ENCODE measurements around the gene TMEM233.

The TMEM233 gene

DNA sequence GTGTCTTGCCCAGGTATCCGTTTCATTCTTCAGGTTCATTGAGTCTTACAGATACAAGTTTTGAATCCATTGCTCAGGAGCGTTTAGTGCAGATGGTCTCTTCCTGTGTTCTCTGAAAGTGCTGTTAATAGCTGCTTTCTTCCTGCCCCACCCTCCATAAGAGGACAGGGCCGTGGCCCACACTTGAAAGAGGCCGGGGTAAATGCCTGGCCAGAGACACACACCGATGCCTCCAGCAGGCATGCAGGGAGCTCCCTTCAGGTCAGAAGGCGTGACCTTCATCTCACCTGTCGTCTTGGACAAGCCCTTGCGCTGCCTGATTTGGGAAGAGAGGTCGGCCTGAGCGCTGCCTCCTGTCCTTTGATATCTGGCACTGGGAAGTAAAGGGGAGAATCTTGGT is 85.9 kb downstream of the TMEM233 start:
- Histone ChIP-seq H2BK5ac (ENCODE audit: low read depth, low read length, poor library complexity) (no peak overlapping the region), H3K36me3 (ENCODE audit: control insufficient read depth in 1 of 2, insufficient read depth in 2 of 2, low read length in 2 of 2) (peaks cover 45 to 61% of the 10 kb centered on the region in 2 experiments), H4K8ac (ENCODE audit: low read depth, low read length) (no peak overlapping the region), H2AFZ (ENCODE audit: insufficient read depth, low read length, poor library complexity) (no peak overlapping the region), H3K79me1 (ENCODE audit: low read length) (no peaks in the 10 kb centered on the region), H3K9ac (ENCODE audit: low read length) (no peak overlapping the region), H2BK120ac (ENCODE audit: insufficient read depth, low read length, poor library complexity) (no peak overlapping the region), H3K4me3 (ENCODE audit: low read depth, low read length) (no peak overlapping the region), H3K27ac (ENCODE audit: low read depth, low read length) (no peak overlapping the region), H3K4me2 (ENCODE audit: low read length) (no peak overlapping the region), H2AK5ac (ENCODE audit: low read length) (no peak overlapping the region), H3K4ac (ENCODE audit: low read depth, low read length) (no peak overlapping the region), H4K12ac (ENCODE audit: low read depth, low read length) (no peak overlapping the region), H3K4me1 (ENCODE audit: control insufficient read depth in 1 of 2, insufficient read depth in 2 of 2, low read length in 2 of 2) (peaks cover 0 to 3% of the 10 kb centered on the region in 2 experiments), H2BK12ac (ENCODE audit: low read length) (no peak overlapping the region), H3K9me3 (ENCODE audit: insufficient read depth, low read depth, low read length) (no peaks in the 10 kb centered on the region), H3K27me3 (ENCODE audit: insufficient read depth, low read length) (no peaks in the 10 kb centered on the region), H3K79me2 (ENCODE audit: control insufficient read depth, insufficient read depth, low read length, poor library complexity) (no peaks in the 10 kb centered on the region), H3K14ac (ENCODE audit: low read length) (no peak overlapping the region), H3K18ac (ENCODE audit: low read length) (no peak overlapping the region), H4K91ac (ENCODE audit: low read depth, low read length) (no peak overlapping the region), H3K23ac (ENCODE audit: low read length) (no peak overlapping the region)
- DNase-seq, result no peak
- WGBS (ENCODE audit: extremely low coverage, insufficient coverage, insufficient read length), result no CpG with 5 or more reads among the region's 10 CpGs

GRCh38 chr12:119681111-119681510 is 87.5 kb downstream of the TMEM233 start:
- Histone ChIP-seq H2BK12ac (ENCODE audit: low read length) (no peak overlapping the region), H3K79me1 (ENCODE audit: low read length) (no peaks in the 10 kb centered on the region), H3K4ac (ENCODE audit: low read depth, low read length) (no peak overlapping the region), H3K27me3 (ENCODE audit: insufficient read depth, low read length) (no peaks in the 10 kb centered on the region), H2AFZ (ENCODE audit: insufficient read depth, low read length, poor library complexity) (no peak overlapping the region), H3K79me2 (ENCODE audit: control insufficient read depth, insufficient read depth, low read length, poor library complexity) (no peaks in the 10 kb centered on the region), H3K23ac (ENCODE audit: low read length) (no peak overlapping the region), H2AK5ac (ENCODE audit: low read length) (no peak overlapping the region), H2BK120ac (ENCODE audit: insufficient read depth, low read length, poor library complexity) (no peak overlapping the region), H3K36me3 (ENCODE audit: control insufficient read depth in 1 of 2, insufficient read depth in 2 of 2, low read length in 2 of 2) (peaks cover 34 to 48% of the 10 kb centered on the region in 2 experiments), H4K8ac (ENCODE audit: low read depth, low read length) (no peak overlapping the region), H3K18ac (ENCODE audit: low read length) (no peak overlapping the region), H3K14ac (ENCODE audit: low read length) (no peak overlapping the region), H3K4me2 (ENCODE audit: low read length) (no peak overlapping the region), H3K9ac (ENCODE audit: low read length) (no peak overlapping the region), H4K91ac (ENCODE audit: low read depth, low read length) (no peak overlapping the region), H3K27ac (ENCODE audit: low read depth, low read length) (no peak overlapping the region), H3K9me3 (ENCODE audit: insufficient read depth, low read depth, low read length) (no peaks in the 10 kb centered on the region), H4K12ac (ENCODE audit: low read depth, low read length) (no peak overlapping the region), H3K4me1 (ENCODE audit: control insufficient read depth in 1 of 2, insufficient read depth in 2 of 2, low read length in 2 of 2) (peaks cover 0 to 3% of the 10 kb centered on the region in 2 experiments), H2BK5ac (ENCODE audit: low read depth, low read length, poor library complexity) (no peak overlapping the region), H3K4me3 (ENCODE audit: low read depth, low read length) (no peak overlapping the region)
- WGBS (ENCODE audit: extremely low coverage, insufficient coverage, insufficient read length), result no CpG with 5 or more reads among the region's 8 CpGs
- no peak for DNase-seq

- H3K14ac ChIP-seq (ENCODE audit: low read length), result no peak overlapping the region
- no peak overlapping the region for H3K23ac ChIP-seq (ENCODE audit: low read length)
- H3K9ac ChIP-seq (ENCODE audit: low read length), result no peak overlapping the region
- no peak overlapping the region for H3K4me3 ChIP-seq (ENCODE audit: low read depth, low read length)
- H3K27ac ChIP-seq (ENCODE audit: low read depth, low read length), result no peak overlapping the region
- no peak overlapping the region for H2BK120ac ChIP-seq (ENCODE audit: insufficient read depth, low read length, poor library complexity)
- no peak overlapping the region for H4K8ac ChIP-seq (ENCODE audit: low read depth, low read length)
- H3K79me1 ChIP-seq (ENCODE audit: low read length), result no peaks in the 10 kb centered on the region
- no peak overlapping the region for H2AFZ ChIP-seq (ENCODE audit: insufficient read depth, low read length, poor library complexity)
- H3K4me1 ChIP-seq (ENCODE audit: control insufficient read depth in 1 of 2, insufficient read depth in 2 of 2, low read length in 2 of 2), result peaks cover 0 to 3% of the 10 kb centered on the region in 2 experiments
- no peak overlapping the region for H3K4me2 ChIP-seq (ENCODE audit: low read length)
- no peak overlapping the region for H2BK5ac ChIP-seq (ENCODE audit: low read depth, low read length, poor library complexity)
- no peaks in the 10 kb centered on the region for H3K27me3 ChIP-seq (ENCODE audit: insufficient read depth, low read length)
- no peak overlapping the region for H3K4ac ChIP-seq (ENCODE audit: low read depth, low read length)
- no peak overlapping the region for H2BK12ac ChIP-seq (ENCODE audit: low read length)
- no peak overlapping the region for H3K18ac ChIP-seq (ENCODE audit: low read length)
- WGBS (ENCODE audit: extremely low coverage, insufficient coverage, insufficient read length), result no CpG with 5 or more reads among the region's 9 CpGs
- DNase-seq, result peak in 1 of 2 donors; percentile 3
- no peaks in the 10 kb centered on the region for H3K9me3 ChIP-seq (ENCODE audit: insufficient read depth, low read depth, low read length)
- peaks cover 35 to 46% of the 10 kb centered on the region in 2 experiments for H3K36me3 ChIP-seq (ENCODE audit: control insufficient read depth in 1 of 2, insufficient read depth in 2 of 2, low read length in 2 of 2)
- H4K91ac ChIP-seq (ENCODE audit: low read depth, low read length), result no peak overlapping the region
- H4K12ac ChIP-seq (ENCODE audit: low read depth, low read length), result no peak overlapping the region
- H2AK5ac ChIP-seq (ENCODE audit: low read length), result no peak overlapping the region
- H3K79me2 ChIP-seq (ENCODE audit: control insufficient read depth, insufficient read depth, low read length, poor library complexity), result no peaks in the 10 kb centered on the region
Observed at GRCh38 chr12:119681728-119682638, 88.4 kb downstream of the TMEM233 start.

- no peaks in the 10 kb centered on the region for H3K27me3 ChIP-seq (ENCODE audit: insufficient read depth, low read length)
- H4K8ac ChIP-seq (ENCODE audit: low read depth, low read length), result no peak overlapping the region
- H3K18ac ChIP-seq (ENCODE audit: low read length), result no peak overlapping the region
- no peaks in the 10 kb centered on the region for H3K79me2 ChIP-seq (ENCODE audit: control insufficient read depth, insufficient read depth, low read length, poor library complexity)
- WGBS (ENCODE audit: extremely low coverage, insufficient coverage, insufficient read length), result no CpG with 5 or more reads among the region's 3 CpGs
- no peak overlapping the region for H2BK12ac ChIP-seq (ENCODE audit: low read length)
- H3K23ac ChIP-seq (ENCODE audit: low read length), result no peak overlapping the region
- H3K4ac ChIP-seq (ENCODE audit: low read depth, low read length), result no peak overlapping the region
- no peaks in the 10 kb centered on the region for H3K9me3 ChIP-seq (ENCODE audit: insufficient read depth, low read depth, low read length)
- no peak overlapping the region for H3K4me3 ChIP-seq (ENCODE audit: low read depth, low read length)
- no peak overlapping the region for H2BK5ac ChIP-seq (ENCODE audit: low read depth, low read length, poor library complexity)
- no peaks in the 10 kb centered on the region for H3K79me1 ChIP-seq (ENCODE audit: low read length)
- no peak overlapping the region for H2AK5ac ChIP-seq (ENCODE audit: low read length)
- no peak overlapping the region for H4K91ac ChIP-seq (ENCODE audit: low read depth, low read length)
- no peak overlapping the region for H2AFZ ChIP-seq (ENCODE audit: insufficient read depth, low read length, poor library complexity)
- H3K4me1 ChIP-seq (ENCODE audit: control insufficient read depth in 1 of 2, insufficient read depth in 2 of 2, low read length in 2 of 2), result peaks cover 0 to 3% of the 10 kb centered on the region in 2 experiments
- H3K9ac ChIP-seq (ENCODE audit: low read length), result no peak overlapping the region
- no peak overlapping the region for H4K12ac ChIP-seq (ENCODE audit: low read depth, low read length)
- H3K14ac ChIP-seq (ENCODE audit: low read length), result no peak overlapping the region
- H3K4me2 ChIP-seq (ENCODE audit: low read length), result no peak overlapping the region
- H3K27ac ChIP-seq (ENCODE audit: low read depth, low read length), result no peak overlapping the region
- peaks cover 36 to 42% of the 10 kb centered on the region in 2 experiments for H3K36me3 ChIP-seq (ENCODE audit: control insufficient read depth in 1 of 2, insufficient read depth in 2 of 2, low read length in 2 of 2)
- peak in 1 of 2 donors; percentile 4 for DNase-seq
- no peak overlapping the region for H2BK120ac ChIP-seq (ENCODE audit: insufficient read depth, low read length, poor library complexity)
Observed at GRCh38 chr12:119682639-119683252, 89.2 kb downstream of the TMEM233 start.
